ENCODE results near the gene RRP8. TPM values are rescaled to one million over a fixed set of nuclear protein-coding genes. Genes with fewer than 3 reads are reported as not detected.

RRP8 gene
- total and polyA plus RNA-seq, 9 of the 15 experiments (the other 6 are each of a cell fraction or from before 2014, with no cell fraction given): 5.7 to 47.3 (median 32.6) TPM

DNA sequence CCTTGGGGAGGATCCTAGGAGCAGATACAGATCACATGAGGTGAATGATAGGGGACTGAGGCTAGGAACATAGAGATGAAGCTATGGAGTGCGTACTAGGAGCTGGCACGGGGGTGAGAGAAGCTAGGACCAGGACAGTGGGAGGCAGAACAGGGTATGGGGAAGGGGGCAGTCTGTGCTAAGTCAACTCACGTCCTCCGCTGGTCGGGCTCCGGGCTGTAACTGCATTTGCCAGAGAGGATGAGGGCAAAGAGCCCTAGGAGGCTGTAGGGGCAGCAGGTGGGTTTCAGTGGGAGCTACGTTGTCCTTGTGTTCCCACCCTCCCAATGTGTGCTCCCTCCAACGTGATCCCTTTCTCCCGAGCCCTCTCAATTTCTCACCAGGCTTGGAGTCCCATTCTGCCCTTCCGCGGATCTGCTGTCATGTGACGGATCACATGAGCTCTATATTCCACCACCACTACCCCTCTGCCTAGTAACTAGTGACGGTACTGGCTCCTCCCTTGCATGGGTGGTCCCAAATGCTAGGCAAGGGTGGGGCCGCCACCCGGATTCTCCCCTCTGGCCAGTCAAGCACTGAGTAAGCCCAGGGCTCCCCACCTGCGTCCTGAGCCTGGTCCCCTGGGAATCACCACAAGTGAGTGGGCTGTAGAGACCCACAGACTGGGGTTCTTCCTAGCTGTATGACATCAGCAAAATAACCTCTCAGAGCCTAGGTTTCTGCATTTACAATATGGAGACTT lies 15.8 kb upstream of the RRP8 start, which contains the start of gene TPP1 (continued):
- TF ChIP-seq, protein P1, sequence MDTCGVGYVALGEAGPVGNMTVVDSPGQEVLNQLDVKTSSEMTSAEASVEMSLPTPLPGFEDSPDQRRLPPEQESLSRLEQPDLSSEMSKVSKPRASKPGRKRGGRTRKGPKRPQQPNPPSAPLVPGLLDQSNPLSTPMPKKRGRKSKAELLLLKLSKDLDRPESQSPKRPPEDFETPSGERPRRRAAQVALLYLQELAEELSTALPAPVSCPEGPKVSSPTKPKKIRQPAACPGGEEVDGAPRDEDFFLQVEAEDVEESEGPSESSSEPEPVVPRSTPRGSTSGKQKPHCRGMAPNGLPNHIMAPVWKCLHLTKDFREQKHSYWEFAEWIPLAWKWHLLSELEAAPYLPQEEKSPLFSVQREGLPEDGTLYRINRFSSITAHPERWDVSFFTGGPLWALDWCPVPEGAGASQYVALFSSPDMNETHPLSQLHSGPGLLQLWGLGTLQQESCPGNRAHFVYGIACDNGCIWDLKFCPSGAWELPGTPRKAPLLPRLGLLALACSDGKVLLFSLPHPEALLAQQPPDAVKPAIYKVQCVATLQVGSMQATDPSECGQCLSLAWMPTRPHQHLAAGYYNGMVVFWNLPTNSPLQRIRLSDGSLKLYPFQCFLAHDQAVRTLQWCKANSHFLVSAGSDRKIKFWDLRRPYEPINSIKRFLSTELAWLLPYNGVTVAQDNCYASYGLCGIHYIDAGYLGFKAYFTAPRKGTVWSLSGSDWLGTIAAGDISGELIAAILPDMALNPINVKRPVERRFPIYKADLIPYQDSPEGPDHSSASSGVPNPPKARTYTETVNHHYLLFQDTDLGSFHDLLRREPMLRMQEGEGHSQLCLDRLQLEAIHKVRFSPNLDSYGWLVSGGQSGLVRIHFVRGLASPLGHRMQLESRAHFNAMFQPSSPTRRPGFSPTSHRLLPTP (IDR thresholded peaks at IDR 0.05; ENCODE audit: borderline replicate concordance, extremely low read depth, insufficient read length): no peak
- TF ChIP-seq, protein P2, sequence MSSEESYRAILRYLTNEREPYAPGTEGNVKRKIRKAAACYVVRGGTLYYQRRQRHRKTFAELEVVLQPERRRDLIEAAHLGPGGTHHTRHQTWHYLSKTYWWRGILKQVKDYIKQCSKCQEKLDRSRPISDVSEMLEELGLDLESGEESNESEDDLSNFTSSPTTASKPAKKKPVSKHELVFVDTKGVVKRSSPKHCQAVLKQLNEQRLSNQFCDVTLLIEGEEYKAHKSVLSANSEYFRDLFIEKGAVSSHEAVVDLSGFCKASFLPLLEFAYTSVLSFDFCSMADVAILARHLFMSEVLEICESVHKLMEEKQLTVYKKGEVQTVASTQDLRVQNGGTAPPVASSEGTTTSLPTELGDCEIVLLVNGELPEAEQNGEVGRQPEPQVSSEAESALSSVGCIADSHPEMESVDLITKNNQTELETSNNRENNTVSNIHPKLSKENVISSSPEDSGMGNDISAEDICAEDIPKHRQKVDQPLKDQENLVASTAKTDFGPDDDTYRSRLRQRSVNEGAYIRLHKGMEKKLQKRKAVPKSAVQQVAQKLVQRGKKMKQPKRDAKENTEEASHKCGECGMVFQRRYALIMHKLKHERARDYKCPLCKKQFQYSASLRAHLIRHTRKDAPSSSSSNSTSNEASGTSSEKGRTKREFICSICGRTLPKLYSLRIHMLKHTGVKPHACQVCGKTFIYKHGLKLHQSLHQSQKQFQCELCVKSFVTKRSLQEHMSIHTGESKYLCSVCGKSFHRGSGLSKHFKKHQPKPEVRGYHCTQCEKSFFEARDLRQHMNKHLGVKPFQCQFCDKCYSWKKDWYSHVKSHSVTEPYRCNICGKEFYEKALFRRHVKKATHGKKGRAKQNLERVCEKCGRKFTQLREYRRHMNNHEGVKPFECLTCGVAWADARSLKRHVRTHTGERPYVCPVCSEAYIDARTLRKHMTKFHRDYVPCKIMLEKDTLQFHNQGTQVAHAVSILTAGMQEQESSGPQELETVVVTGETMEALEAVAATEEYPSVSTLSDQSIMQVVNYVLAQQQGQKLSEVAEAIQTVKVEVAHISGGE (CRISPR knock-in tag; IDR thresholded peaks at IDR 0.05): peak in 1 of 3 experiments; percentile 41; a peak in 1 of 6 replicates
- TF ChIP-seq SMAD2 (IDR thresholded peaks at IDR 0.05; ENCODE audit: low read depth, low read length) (no peak), ZEB2 (IDR thresholded peaks at IDR 0.05) (no peak), SPI1 (IDR thresholded peaks at IDR 0.05; ENCODE audit: borderline replicate concordance, low read depth, low read length) (no peak), SETDB1 (IDR thresholded peaks at IDR 0.05; ENCODE audit: low read length) (no peak), MTA3 (IDR thresholded peaks at IDR 0.05; ENCODE audit: borderline replicate concordance) (peak; percentile 48; the same call in 1 of the 2 replicates), FOS (IDR thresholded peaks at IDR 0.05; ENCODE audit: extremely low read depth, insufficient read length) (peak; percentile 88), TAF9B (IDR thresholded peaks at IDR 0.05; ENCODE audit: partially characterized antibody) (no peak), ZNF408 (CRISPR knock-in tag; IDR thresholded peaks at IDR 0.05; ENCODE audit: low read depth) (no peak), BACH1 (tag; IDR thresholded peaks at IDR 0.05) (no peak), GTF2F1 (IDR thresholded peaks at IDR 0.05; ENCODE audit: low read depth, low read length) (peak; percentile 96; the same call in 1 of the 2 replicates), ZNF76 (CRISPR knock-in tag; IDR thresholded peaks at IDR 0.05; ENCODE audit: borderline replicate concordance) (no peak), TSC22D4 (tag; IDR thresholded peaks at IDR 0.05) (no peak), RBFOX2 (IDR thresholded peaks at IDR 0.05; ENCODE audit: low read depth, low read length) (peak; percentile 54)
- TF ChIP-seq, protein P3, sequence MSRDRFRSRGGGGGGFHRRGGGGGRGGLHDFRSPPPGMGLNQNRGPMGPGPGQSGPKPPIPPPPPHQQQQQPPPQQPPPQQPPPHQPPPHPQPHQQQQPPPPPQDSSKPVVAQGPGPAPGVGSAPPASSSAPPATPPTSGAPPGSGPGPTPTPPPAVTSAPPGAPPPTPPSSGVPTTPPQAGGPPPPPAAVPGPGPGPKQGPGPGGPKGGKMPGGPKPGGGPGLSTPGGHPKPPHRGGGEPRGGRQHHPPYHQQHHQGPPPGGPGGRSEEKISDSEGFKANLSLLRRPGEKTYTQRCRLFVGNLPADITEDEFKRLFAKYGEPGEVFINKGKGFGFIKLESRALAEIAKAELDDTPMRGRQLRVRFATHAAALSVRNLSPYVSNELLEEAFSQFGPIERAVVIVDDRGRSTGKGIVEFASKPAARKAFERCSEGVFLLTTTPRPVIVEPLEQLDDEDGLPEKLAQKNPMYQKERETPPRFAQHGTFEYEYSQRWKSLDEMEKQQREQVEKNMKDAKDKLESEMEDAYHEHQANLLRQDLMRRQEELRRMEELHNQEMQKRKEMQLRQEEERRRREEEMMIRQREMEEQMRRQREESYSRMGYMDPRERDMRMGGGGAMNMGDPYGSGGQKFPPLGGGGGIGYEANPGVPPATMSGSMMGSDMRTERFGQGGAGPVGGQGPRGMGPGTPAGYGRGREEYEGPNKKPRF (IDR thresholded peaks at IDR 0.05; ENCODE audit: low read depth, low read length): no peak
- TF ChIP-seq, protein P4, sequence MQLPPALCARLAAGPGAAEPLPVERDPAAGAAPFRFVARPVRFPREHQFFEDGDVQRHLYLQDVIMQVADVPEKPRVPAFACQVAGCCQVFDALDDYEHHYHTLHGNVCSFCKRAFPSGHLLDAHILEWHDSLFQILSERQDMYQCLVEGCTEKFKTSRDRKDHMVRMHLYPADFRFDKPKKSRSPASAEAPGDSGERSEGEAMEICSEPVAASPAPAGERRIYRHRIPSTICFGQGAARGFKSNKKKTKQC (CRISPR knock-in tag; IDR thresholded peaks at IDR 0.05): no peak; the same call in 1 of the 2 replicates

Measured in K562 (cell line).